VCaP (cell line): ENCODE data around the gene GPR89B.
A peak's percentile ranks its signal among the peaks of the same experiment; 100 is the strongest.

Source experiments
- H3K27ac ChIP-seq: fragments of 450-650 bp; 2 replicates; pipeline ENCODE4 v1.5.1; 2017
- TF ChIP-seq, protein P1 (sequence below): fragments of 450-650 bp; conservative IDR thresholded peaks from 2 replicates; pipeline ENCODE4 v1.5.1; 2017; ENCODE audit warnings: mild to moderate bottlenecking, moderate library complexity

GPR89B gene

DNA sequence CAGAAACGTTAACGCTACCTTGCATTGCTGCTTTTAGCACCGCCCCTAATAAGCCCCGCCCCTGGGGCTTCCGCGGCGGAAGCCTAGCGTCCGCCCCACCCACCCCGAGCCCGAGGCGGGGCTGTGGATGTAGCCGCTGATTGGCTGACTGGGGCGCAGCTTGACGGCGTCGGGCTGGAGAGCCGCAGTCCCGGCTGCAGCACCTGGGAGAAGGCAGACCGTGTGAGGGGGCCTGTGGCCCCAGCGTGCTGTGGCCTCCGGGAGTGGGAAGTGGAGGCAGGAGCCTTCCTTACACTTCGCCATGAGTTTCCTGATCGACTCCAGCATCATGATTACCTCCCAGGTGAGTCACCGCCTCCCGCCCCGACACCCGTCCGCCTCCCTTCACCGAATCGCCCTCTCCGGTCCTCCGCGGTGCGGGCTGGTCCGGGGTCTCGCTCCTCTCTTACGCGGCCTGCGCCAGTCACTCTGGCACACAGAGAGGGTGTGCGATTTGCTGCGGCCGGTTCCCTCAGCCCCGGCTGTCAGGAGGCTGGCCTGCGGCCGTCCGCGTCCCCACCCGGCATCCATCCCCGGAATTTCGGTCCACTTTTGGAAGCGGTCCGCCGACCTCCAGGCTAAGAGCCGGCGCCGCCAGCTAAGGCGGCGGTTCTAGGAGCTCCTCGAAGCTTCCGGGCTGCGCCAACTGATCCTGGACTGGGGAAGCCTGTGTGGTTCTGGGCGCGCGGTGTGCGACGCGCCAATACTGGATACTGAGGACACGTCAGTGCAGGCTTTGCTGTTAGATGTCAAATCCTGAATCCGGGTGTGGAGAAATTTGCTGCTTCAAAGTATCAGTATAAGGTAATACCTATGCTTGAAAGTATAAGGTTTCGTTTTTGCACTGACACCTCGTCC is at the start of gene GPR89B:
Gene GPR89B, plus strand, starts transcription at position 185 of the 897 bp plus-strand sequence. Its CDS starts 117 bp downstream, at position 302.
- H3K27ac ChIP-seq = peak within 1 kb of the TSS; percentile 59

DNA sequence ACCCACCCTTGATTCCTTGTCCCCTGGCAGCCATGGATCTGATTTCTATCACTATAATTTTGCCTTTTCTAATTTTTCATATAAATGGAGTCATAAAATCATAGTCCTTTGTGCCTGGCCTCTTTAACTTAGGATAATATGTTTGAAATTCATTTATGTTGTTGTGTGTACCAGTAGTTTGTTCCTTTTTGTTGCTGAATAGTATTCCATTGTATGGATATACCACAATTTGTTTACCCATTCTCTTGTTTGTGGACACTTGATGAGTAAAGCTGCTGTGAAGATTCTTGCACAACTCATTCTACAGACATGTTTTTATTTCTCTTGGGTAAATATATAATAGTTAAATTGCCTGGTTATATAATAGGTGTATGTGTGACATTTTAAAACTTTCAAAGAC is 48.3 kb upstream of the GPR89B start:
- TF ChIP-seq, protein P1, sequence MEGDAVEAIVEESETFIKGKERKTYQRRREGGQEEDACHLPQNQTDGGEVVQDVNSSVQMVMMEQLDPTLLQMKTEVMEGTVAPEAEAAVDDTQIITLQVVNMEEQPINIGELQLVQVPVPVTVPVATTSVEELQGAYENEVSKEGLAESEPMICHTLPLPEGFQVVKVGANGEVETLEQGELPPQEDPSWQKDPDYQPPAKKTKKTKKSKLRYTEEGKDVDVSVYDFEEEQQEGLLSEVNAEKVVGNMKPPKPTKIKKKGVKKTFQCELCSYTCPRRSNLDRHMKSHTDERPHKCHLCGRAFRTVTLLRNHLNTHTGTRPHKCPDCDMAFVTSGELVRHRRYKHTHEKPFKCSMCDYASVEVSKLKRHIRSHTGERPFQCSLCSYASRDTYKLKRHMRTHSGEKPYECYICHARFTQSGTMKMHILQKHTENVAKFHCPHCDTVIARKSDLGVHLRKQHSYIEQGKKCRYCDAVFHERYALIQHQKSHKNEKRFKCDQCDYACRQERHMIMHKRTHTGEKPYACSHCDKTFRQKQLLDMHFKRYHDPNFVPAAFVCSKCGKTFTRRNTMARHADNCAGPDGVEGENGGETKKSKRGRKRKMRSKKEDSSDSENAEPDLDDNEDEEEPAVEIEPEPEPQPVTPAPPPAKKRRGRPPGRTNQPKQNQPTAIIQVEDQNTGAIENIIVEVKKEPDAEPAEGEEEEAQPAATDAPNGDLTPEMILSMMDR = no peak
- no peak overlapping the region for H3K27ac ChIP-seq

DNA sequence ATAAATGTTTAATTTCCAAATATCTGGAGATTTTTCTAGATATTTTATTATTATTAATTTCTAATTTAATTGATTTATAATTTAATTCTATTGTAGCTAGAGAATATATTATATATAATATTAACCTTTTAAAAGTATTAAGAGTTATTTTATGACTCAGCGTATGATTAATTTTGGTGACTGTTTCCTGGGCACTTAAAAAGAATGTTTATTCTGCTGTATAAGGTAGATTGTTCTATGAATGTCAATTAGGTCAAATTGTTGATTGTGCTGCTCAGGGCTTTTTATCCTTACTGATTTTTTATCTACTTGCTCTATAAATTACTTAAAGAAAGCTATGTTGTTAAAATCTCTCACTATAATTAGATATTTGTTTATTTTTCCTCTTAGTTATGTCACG is 45.7 kb upstream of the GPR89B start:
- TF ChIP-seq, protein P1 = no peak
- H3K27ac ChIP-seq = no peak overlapping the region

DNA sequence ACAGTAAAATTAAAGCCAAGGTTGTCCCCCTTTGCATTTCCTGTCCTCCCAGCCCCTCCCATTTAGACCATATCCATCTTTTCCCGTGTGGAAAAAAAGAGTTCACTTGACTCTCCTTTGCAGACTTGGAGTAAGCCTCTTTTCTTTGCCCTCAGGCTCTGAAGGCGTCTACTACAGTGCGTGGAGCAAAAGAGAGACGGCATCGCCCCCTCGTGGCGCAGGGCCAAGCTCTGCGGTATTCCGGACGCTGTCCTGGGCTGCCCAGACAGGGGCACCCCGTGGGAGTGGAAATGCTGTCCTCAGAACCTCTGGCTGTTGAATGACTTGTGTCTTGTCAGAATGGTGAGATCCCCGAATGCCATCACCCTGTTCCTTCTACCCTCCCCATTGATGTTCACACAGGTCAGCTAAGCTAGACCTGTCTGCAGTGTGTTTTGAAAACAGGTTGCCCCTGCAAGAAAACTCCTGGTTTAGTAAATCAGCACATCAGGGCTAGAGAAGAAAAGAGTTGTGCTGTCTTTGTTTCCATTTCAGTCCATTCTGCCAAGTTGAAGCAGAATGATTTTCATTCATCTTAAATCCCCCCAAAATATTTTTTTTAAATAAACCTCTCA is 37.9 kb upstream of the GPR89B start:
- no peak overlapping the region for H3K27ac ChIP-seq
- TF ChIP-seq, protein P1 = peak; percentile 85

DNA sequence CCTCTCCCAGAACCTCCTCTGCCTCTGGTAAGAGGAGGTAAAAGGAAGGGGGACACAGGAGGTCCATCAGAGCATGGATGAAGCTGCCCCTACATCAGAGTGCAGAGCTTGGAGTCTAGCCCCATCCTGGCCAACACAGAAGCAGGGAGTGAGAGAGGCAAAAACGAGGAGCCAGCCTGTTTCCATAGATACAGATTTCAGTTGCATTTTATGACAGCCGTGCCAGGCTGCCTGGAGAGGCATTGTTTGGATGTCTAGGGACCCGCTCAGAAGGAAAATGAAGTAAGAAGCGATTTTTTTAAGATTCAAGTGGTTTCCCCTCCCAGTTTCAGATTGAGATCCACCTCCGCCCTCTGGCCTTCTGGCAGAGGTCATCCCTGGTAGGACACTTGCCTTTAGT is 37.1 kb upstream of the GPR89B start:
- TF ChIP-seq, protein P1 = no peak
- no peak overlapping the region for H3K27ac ChIP-seq

DNA sequence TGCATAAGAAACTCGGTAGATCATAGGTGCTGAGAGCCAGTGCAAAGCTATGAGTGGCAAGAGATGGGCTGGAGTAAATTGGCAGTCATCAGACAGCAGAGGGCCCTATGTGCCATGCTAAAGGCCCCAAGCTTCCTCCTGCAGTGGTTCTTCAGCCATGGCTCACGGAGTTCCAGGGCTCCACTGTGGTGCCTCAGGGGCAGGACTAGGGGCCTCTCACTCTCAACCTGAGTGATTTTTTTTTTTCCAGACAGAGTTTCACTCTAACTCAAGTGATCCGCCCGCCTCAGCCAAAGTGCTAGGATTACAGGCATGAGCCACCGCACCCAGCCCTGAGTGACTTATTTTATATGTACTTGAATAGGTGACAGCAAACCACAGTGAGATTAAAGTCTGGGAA is 36.0 kb upstream of the GPR89B start:
- TF ChIP-seq, protein P1 = no peak
- no peak overlapping the region for H3K27ac ChIP-seq

DNA sequence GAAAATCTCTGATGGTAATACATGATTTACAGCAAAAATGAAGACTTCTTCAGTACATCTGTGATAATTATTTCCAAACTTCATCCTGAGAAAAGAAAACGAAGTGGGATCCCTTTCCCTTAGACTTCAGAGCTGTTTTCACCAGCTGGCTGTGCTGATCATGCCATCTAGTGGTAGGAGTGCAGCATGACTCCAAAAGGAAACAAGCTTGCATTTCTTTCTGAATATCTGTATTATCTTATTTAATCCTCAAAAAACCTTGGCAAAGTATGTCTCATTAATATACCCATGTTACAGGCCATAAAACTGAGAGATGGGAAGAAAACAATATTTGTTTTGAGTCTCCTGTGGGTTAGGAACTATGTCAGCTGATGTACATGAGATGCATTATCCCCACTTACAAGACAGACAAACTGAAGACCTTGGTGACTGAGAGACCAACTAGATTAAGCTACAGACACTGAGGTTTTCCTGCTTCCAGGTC is 35.4 kb upstream of the GPR89B start:
- TF ChIP-seq, protein P1 = peak; percentile 97
- no peak overlapping the region for H3K27ac ChIP-seq
